ENCODE results near the gene EVC.

The EVC gene

GRCh38 chr4:5720980-5721379 is 10.0 kb downstream of the EVC start:
- TF ChIP-seq RAD21 (IDR thresholded peaks at IDR 0.05; ENCODE audit: low read depth) (no peak), USF1 (IDR thresholded peaks at IDR 0.05) (no peak), TAF1 (IDR thresholded peaks at IDR 0.05; ENCODE audit: low read depth) (no peak), TCF12 (IDR thresholded peaks at IDR 0.05; ENCODE audit: low read depth) (no peak), EGR1 (IDR thresholded peaks at IDR 0.05) (no peak), EP300 (IDR thresholded peaks at IDR 0.05; ENCODE audit: borderline replicate concordance) (no peak), YY1 (IDR thresholded peaks at IDR 0.05; ENCODE audit: low read depth) (no peak), TEAD4 (IDR thresholded peaks at IDR 0.05) (no peak), MAX (IDR thresholded peaks at IDR 0.05) (no peak), CEBPB (IDR thresholded peaks at IDR 0.05) (no peak), ZBTB7A (IDR thresholded peaks at IDR 0.05; ENCODE audit: low read depth) (no peak), NFIC (IDR thresholded peaks at IDR 0.05) (no peak)
- TF ChIP-seq, protein P1, sequence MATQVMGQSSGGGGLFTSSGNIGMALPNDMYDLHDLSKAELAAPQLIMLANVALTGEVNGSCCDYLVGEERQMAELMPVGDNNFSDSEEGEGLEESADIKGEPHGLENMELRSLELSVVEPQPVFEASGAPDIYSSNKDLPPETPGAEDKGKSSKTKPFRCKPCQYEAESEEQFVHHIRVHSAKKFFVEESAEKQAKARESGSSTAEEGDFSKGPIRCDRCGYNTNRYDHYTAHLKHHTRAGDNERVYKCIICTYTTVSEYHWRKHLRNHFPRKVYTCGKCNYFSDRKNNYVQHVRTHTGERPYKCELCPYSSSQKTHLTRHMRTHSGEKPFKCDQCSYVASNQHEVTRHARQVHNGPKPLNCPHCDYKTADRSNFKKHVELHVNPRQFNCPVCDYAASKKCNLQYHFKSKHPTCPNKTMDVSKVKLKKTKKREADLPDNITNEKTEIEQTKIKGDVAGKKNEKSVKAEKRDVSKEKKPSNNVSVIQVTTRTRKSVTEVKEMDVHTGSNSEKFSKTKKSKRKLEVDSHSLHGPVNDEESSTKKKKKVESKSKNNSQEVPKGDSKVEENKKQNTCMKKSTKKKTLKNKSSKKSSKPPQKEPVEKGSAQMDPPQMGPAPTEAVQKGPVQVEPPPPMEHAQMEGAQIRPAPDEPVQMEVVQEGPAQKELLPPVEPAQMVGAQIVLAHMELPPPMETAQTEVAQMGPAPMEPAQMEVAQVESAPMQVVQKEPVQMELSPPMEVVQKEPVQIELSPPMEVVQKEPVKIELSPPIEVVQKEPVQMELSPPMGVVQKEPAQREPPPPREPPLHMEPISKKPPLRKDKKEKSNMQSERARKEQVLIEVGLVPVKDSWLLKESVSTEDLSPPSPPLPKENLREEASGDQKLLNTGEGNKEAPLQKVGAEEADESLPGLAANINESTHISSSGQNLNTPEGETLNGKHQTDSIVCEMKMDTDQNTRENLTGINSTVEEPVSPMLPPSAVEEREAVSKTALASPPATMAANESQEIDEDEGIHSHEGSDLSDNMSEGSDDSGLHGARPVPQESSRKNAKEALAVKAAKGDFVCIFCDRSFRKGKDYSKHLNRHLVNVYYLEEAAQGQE (IDR thresholded peaks at IDR 0.05; ENCODE audit: low read depth), result no peak

DNA sequence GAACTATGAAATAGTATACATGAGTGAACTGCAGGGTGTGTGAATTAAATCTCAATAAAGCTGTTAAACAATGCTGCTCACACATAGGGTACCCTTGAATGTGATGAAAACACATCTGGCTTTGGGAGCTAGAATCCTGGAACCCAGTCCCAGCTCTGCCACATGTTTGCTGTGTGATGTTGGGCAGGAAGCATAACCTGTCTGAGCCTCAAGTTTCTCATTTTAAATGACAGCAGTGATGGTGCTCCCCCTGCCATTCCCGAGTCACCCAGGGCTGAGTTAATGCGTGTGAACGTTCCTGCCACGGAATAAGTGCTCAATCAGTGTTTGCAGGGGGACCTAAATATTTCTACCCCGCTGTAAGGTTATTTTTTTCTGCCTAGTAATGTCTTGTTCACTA is 10.9 kb downstream of the EVC start:
- TF ChIP-seq FOXM1 (IDR thresholded peaks at IDR 0.05; ENCODE audit: borderline replicate concordance, low read depth) (no peak), MAX (IDR thresholded peaks at IDR 0.05) (no peak), NFIC (IDR thresholded peaks at IDR 0.05) (no peak), EP300 (IDR thresholded peaks at IDR 0.05; ENCODE audit: borderline replicate concordance) (no peak), YY1 (IDR thresholded peaks at IDR 0.05; ENCODE audit: low read depth) (no peak), USF1 (IDR thresholded peaks at IDR 0.05) (no peak), CEBPB (IDR thresholded peaks at IDR 0.05) (no peak), TAF1 (IDR thresholded peaks at IDR 0.05; ENCODE audit: low read depth) (no peak), CREB1 (IDR thresholded peaks at IDR 0.05; ENCODE audit: low read depth) (no peak), ZBTB7A (IDR thresholded peaks at IDR 0.05; ENCODE audit: low read depth) (no peak), RAD21 (IDR thresholded peaks at IDR 0.05; ENCODE audit: low read depth) (no peak)
- TF ChIP-seq, protein P1 (IDR thresholded peaks at IDR 0.05; ENCODE audit: low read depth), result no peak

DNA sequence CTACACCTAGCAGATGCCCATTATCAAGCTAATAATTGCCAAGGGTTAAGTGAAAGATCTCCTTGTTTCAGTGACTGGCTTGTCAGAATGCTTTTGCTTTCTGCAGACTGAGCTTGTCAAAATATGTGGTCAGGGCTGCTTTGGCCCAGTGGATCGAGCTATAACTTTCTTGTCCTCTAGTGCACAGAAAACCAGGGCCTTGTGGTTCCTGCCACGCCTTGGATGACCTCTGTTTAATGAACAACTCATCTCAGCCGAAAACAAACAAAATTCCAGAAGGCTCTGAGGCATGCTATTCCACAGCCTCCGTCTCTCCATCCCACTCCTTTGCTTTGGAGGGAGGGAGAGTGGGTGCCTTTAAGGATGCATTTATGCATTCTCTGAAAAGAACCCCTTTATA is 11.3 kb downstream of the EVC start:
- no peak for TF ChIP-seq ZBTB7A (IDR thresholded peaks at IDR 0.05; ENCODE audit: low read depth)
- TF ChIP-seq YY1 (IDR thresholded peaks at IDR 0.05; ENCODE audit: low read depth), result no peak
- no peak for TF ChIP-seq USF1 (IDR thresholded peaks at IDR 0.05)

DNA sequence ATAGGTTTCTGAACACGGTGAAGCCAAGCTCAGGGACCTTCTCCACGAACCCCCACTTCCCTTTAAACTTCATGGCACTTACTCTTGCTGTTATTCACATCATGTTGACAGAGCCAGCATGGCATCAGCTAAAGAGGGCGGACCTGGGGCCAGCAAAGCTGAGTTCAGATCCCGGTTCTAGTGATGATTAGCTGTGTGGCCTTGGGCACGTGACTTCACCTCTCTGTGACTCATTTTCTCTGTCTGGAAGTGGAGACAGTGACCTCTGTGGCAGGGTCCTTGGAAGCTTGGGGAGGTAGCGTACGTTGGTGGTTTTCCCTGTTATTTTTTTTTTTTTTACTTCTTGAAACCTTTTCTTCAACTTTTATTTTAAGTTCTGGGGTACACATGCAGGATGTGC is 13.4 kb downstream of the EVC start:
- TF ChIP-seq EP300 (IDR thresholded peaks at IDR 0.05; ENCODE audit: borderline replicate concordance) (no peak), USF1 (IDR thresholded peaks at IDR 0.05) (no peak), EGR1 (IDR thresholded peaks at IDR 0.05) (no peak), FOXM1 (IDR thresholded peaks at IDR 0.05; ENCODE audit: borderline replicate concordance, low read depth) (no peak), TAF1 (IDR thresholded peaks at IDR 0.05; ENCODE audit: low read depth) (no peak), RAD21 (IDR thresholded peaks at IDR 0.05; ENCODE audit: low read depth) (no peak), YY1 (IDR thresholded peaks at IDR 0.05; ENCODE audit: low read depth) (no peak), CEBPB (IDR thresholded peaks at IDR 0.05) (no peak), TCF12 (IDR thresholded peaks at IDR 0.05; ENCODE audit: low read depth) (no peak), NFIC (IDR thresholded peaks at IDR 0.05) (no peak), MAX (IDR thresholded peaks at IDR 0.05) (no peak), TEAD4 (IDR thresholded peaks at IDR 0.05) (no peak), ZBTB7A (IDR thresholded peaks at IDR 0.05; ENCODE audit: low read depth) (no peak), CREB1 (IDR thresholded peaks at IDR 0.05; ENCODE audit: low read depth) (no peak)
- TF ChIP-seq, protein P1 (IDR thresholded peaks at IDR 0.05; ENCODE audit: low read depth), result no peak
